Activated CD4-positive, CD25-positive, alpha-beta regulatory T cell treated with anti-CD3 and anti-CD28 coated beads, Interleukin-2, amount 50 U/mL, for 72 hours (primary cell): ENCODE measurements around the gene ZNF385C.
"Not testable (repeated sequence)": the region's sequence is repeated elsewhere in the genome, so short reads cannot be mapped to it uniquely, and the experiment has no call there.

Source experiments
- DNase-seq: peaks from one replicate; pipeline ENCODE4 v3.0.0; 2021

ZNF385C gene

DNA sequence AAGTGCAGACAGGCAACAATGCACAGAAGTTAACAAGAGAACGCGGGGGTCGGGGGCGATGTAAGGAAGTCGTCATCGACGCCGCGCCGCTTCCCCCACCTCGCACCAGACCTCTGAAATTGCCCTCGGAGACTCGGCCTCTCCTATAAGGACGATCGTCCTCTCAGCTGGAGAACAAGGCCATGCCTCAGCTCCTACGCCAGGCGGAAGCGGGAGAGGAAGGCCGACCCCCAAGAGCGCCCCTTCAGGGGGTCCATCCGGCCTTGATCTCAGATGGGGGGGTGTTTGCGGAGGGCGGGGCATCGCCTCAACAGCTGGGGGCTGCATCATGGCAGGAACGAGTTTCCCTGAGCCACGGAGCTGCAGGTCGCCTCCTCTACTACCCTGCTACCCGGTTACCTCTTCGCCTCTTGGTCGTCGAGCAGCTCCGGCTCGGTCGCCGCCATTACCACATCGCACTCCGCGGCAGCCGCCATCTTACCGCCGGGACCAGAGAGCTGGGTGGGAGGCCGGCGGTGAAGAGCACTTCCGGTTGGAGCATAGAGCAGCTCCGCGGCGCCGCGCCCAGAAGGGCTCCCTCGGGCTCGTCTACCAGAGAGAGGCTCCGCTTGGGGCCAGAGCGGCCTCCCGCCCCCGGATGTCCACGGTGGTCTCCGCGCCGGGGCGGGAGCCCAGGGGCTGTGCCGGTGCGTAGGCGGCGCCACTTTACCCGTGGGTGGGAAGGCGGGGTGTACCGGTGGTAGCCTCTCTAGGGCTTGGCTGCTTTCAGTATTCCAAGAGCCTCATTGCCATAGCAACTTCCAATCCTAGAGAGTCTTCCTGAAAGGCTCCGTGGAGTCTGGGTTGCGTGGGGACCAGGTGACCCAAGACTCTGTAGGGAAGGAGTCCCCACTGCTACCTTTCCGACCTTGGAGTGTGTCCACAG lies 81.1 kb downstream of the ZNF385C start, which contains the start of gene DNAJC7:
Gene DNAJC7 (minus strand): TSS at position 499 of the 925 bp plus-strand sequence. CDS start 23 bp downstream, at position 476.
- DNase-seq: peak; percentile 84

DNA sequence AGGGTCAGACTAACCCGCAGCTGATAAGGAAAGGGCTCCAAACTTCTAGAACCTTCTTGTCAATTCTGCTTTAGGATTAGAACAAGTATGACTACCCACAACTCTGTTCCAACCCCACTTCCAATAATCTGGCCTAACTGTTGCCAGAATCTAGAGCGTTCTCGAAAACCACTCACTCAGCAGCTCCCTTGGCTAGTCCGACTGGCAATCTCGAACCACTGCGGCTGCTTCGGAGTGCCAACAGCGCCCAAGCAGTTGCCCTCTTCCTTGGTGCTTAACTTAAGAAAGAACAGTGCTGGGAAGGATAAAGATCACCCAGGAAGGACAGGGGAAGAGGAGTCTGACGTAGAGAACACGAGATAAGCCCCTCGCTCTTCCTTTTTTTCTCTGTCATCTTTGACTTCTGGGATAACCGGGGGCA lies 81.9 kb downstream of the ZNF385C start:
- DNase-seq: no peak

DNA sequence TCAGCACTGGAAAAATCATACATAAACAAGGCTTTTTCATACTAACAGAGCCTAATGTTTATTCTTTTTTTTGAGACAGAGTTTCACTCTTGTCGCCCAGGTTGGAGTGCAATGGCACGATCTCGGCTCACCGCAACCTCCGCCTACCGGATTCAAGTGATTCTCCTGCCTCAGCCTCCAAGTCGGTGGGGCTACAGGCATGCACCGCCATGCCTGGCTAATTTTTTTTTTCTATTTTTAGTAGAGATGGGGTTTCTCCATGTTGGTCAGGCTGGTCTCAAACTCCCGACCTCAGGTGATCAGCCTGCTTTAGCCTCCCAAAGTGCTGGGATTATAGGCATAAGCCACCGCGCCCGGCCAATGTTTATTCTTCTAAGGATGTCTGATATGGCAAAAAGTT lies 84.5 kb downstream of the ZNF385C start:
- not testable (repeated sequence) for DNase-seq

DNA sequence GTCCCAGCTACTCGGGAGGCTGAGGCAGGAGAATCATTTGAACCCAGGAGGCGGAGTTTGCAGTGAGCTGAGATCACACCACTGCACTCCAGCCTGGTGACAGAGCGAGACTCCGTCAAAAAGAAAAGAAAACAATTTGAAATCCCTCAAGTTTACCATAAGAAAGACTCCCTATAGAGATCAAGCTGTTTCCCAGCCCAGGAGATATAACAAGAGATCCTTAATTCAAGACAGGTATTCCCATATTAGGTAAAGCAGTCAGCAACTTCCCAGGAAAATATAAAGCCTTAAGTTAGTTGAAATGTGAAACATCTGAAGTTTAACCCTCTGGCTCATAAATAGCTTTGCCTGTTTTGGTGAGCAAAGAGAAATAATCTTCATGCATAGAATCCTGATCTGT lies 85.9 kb downstream of the ZNF385C start:
- not testable (repeated sequence) for DNase-seq

DNA sequence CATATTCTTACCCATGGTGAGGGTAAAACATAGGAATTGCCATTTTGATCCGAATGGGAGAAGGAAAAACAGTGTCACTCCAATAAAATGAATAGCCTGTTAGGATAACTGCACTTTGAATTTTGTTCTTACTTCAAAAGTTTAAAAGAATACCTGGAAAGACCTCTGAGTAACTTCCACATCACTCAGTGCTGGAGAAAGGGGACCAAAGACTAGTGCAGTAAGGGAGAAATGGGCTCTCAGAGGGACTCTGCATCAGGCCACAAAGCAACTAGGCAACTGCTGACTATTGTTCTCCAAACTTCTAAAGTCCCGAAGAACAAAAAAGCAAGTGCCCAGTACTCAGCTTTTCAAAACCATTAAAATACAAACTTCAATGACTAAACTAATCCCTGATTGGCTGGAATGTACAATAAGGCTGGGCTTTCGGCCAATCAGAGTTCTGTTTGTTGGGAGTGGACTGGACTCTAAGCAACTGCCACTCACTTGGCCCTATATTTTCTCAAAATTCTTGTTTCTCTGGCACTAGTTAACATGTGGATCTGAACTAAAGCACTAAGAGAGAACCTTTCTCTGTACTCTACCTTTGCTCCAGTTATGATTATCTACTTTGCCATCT lies 87.3 kb downstream of the ZNF385C start:
- DNase-seq: no peak

GRCh38 chr17:42010266-42010680 lies 88.0 kb downstream of the ZNF385C start:
- not testable (repeated sequence) for DNase-seq

DNA sequence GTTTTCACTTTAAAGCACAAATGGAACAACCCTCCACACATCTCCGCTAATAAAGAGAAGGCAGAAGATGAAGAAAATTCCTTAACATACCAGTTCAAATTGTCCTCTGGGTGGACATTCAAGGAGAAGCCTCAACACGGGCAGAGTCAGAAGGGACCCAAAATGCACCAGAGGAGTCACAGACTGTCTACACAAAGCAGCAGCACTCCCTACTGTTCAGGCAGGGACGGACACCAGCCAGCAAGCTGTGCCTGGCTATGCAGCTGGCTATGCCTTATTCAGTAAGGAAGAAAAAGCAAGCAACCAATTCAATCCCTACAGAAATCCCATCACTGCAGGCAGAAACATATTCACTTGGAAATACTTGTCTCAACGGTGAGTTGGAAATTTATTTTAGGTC lies 89.1 kb downstream of the ZNF385C start:
- no peak for DNase-seq

DNA sequence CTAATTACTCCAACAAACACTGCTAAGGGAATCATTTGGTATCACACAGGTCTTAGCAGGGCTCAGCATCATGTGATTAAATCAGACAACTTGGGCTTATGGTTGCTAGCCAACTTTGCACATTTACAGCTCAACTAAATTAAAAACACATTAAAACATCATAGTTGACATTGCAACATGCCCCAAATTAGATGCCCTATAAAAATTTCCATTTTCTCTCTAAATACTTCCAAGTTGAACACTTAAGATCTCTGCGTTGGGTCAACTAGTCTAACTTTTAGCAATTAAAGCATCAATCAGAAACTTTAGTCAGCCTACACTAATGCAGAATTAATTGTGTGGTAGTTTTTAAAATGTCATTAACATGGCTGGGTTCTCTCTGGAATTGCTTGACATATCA lies 93.1 kb downstream of the ZNF385C start:
- no peak for DNase-seq

DNA sequence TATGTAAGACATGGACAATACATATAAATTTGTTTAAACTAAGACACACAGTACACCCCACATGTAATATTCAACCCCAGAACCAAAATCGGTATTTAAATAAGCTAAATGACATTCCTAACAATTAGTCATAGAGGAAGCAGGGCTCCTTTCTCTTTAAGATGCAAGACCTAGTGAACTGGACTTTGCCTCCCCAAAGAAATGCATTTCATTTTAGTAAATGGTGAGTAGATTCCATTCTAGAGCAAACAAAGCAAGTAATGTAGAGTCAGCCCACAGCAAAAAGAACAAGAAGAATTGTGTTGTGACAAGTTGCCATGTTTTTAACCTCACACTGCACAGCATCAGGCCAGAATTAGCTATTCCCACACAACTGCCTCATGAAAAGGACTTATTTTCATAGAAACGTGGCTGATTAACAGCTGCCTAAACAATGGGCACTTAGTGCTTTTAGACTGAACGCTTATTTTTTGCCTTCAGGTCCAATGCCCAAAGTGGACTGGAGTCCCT lies 95.4 kb downstream of the ZNF385C start:
- DNase-seq: no peak

GRCh38 chr17:42002175-42002791 lies 96.0 kb downstream of the ZNF385C start:
- no peak for DNase-seq

DNA sequence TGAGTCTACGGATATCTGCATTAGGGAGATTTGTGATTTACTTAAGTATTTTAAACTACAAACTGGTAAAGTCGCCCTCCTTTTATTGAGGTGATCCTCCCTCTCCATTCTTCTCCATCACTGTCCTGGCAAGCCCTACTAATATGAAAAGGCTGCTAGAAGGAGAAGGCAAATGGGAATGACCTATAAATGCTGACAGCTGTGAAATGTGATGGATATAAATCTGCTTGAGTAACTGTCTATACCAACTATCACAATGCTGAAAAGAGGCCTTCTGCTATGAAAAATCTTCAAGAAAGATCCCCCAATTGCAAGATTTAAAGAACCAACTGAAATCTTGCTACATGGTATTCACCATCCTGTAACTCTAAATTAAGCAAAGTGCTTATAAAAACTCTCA lies 96.5 kb downstream of the ZNF385C start:
- no peak for DNase-seq

GRCh38 chr17:42000413-42001133 lies 97.7 kb downstream of the ZNF385C start:
- no peak for DNase-seq

GRCh38 chr17:41998497-41998896 lies 99.8 kb downstream of the ZNF385C start:
- DNase-seq: no peak

DNA sequence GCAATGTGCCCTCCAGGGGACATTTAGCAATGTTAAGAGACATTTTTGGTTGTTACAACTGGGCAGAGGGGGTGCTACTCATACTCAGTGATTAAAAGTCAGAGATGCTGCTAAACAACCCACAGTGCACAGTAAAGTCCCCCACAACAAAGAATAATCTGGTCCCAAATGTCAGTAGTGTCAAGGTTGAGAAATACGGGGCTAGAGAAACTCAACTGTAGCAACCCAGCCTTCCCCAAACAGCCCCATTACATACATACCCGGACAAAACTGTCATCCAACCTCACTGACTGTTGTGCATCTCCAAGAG lies 101.5 kb downstream of the ZNF385C start:
- DNase-seq: no peak

DNA sequence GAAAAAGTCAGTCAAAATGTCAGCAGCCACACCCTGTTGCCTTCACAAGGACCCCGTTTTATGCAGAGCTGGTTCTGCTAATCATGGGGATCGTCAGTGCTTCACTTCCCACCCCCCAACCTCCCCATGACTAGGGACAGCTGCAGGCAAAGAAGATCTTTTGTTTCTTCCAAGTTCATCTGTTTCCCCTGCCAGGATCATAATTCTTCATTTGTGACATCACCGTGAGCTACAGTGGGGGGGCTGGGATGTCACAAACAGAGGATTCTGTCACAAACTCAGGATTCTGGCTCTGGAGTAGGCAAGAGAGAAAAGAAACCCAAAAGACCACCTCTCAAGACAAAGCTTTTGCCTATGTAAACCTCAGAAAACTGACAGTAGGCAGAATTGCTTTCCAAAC lies 105.7 kb downstream of the ZNF385C start:
- no peak for DNase-seq

- DNase-seq: no peak
Measured at GRCh38 chr17:41989702-41990419, 108.4 kb downstream of the ZNF385C start.

- DNase-seq: no peak
Measured at GRCh38 chr17:41988418-41988817, 109.9 kb downstream of the ZNF385C start.

DNA sequence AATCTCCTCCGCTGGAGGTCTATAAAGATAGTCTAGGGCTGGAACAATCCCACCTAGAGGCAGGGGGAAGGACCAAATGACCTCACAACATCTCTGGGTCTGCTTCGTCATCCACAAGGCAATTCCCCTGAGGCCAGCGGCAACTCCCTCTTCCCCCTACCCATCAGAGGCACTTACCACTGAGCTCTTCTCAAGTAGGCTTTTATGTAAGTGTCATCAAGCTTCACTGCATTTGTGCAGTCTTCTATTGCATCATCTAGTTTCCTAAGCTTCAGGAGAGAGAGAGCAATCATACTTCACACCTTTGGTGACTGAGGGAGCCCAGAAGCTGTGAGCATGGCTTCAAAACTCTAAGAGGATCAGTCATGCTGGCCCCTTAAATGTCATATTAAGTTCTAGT lies 110.6 kb downstream of the ZNF385C start:
- no peak for DNase-seq

- DNase-seq: no peak
Measured at GRCh38 chr17:41986634-41987033, 111.6 kb downstream of the ZNF385C start.

DNA sequence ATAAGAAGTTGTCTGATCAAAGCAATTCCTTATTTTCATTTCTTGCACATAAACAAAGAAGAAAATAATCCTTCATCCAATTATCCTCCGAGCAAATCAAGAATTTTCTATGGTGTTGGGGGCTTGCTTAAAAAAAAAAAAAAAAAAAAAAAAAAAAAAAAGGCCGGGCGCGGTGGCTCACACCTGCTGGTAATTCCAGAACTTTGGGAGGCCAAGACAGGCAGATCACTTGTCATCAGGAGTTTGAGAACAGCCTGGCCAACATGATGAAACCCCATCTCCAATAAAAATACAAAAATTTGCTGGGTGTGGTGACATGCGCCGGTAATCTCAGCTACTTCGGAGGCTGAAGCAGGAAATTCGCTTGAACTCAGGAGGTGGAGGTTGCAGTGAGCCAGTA lies 112.4 kb downstream of the ZNF385C start:
- DNase-seq: no peak

DNA sequence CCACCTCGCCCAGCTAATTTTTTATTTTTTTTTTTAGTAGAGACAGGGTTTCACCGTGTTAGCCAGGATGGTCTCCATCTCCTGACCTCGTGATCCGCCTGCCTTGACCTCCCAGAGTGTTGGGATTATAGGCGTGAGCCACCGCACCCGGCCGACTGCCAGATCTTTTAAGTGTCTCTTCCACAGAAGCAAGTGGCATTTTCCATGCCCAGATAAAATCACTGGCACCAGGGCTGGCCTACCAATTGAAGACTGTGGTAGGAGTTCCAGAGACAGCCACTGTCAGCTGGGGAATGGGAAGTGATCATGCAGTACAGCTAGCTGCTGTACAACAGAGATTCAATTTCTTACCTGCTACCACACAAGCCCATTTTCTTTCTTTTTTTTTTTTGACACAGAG lies 113.8 kb downstream of the ZNF385C start:
- no peak for DNase-seq

- no peak for DNase-seq
Measured at GRCh38 chr17:41982026-41982760, 116.1 kb downstream of the ZNF385C start.
